Thyroid gland (tissue), 4 donors: Measurements from ENCODE around the gene TKFC.

Experiments
- POLR2A ChIP-seq, 2 donors: fragments of 450-650 bp; IDR thresholded peaks; one replicate each; pipeline ENCODE4 v1.6.1; 2017; ENCODE audit warnings: antibody characterized with exemption in 2 of 2, mild to moderate bottlenecking in 2 of 2, moderate library complexity in 1 of 2
- TF ChIP-seq, protein P1 (sequence below), 6 experiments: fragments of 200-600 bp in 3 of 6; fragments of 450-650 bp in 3 of 6; sonication (generic) in 3 of 6; IDR thresholded peaks; one replicate each; pipeline ENCODE4 v1.5.1; 2016 to 2019; ENCODE audit warnings: antibody characterized with exemption in 6 of 6, mild to moderate bottlenecking in 2 of 6, inconsistent platforms in 1 of 6, moderate library complexity in 1 of 6

DNA sequence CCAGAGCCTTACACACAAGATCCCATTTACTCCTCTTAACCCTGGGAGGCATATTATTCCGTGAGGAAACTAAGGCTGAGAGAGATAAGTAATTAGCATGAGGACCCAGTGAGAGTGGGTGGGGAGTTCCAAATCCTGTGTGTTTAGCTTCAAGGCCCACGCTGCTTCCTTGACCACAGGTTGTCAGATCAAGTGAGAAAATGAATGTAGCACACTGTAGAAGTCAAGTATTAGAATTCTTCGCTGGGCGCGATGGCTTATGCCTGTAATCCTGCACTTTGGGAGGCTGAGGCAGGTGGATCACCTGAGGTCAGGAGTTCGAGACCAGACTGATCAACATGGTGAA lies 24.8 kb downstream of the TKFC start:
- TF ChIP-seq, protein P1, sequence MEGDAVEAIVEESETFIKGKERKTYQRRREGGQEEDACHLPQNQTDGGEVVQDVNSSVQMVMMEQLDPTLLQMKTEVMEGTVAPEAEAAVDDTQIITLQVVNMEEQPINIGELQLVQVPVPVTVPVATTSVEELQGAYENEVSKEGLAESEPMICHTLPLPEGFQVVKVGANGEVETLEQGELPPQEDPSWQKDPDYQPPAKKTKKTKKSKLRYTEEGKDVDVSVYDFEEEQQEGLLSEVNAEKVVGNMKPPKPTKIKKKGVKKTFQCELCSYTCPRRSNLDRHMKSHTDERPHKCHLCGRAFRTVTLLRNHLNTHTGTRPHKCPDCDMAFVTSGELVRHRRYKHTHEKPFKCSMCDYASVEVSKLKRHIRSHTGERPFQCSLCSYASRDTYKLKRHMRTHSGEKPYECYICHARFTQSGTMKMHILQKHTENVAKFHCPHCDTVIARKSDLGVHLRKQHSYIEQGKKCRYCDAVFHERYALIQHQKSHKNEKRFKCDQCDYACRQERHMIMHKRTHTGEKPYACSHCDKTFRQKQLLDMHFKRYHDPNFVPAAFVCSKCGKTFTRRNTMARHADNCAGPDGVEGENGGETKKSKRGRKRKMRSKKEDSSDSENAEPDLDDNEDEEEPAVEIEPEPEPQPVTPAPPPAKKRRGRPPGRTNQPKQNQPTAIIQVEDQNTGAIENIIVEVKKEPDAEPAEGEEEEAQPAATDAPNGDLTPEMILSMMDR (IDR thresholded peaks at IDR 0.05), result no peak
- TF ChIP-seq POLR2A (IDR thresholded peaks at IDR 0.05), result no peak
